Measurements from ENCODE around the gene KANK2.

Gene KANK2

DNA sequence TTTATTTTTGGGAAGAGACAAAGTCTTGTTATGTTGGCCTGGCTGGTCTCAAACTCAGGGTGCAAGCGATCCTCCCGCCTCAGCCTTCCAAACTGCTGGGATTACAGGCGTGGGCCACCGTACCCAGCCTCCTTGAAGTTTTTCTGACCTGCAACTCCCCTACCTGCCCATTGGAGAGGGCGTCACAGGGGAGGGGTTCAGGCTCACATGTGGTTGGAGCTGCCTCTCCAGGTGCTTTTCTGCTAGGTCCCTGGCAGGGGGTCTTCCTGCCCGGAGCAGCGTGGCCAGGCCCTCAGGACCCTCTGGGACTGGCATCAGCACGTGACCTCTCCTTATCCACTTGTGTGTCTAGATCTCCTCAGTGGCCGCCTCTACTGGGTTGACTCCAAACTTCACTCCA lies 80.8 kb downstream of the KANK2 start:
- no peak overlapping the region for H3K4me3 ChIP-seq (replicated peaks in 1 of 2; ENCODE audit: low read depth in 2 of 2, low read length in 2 of 2)
- TF ChIP-seq, protein P1, sequence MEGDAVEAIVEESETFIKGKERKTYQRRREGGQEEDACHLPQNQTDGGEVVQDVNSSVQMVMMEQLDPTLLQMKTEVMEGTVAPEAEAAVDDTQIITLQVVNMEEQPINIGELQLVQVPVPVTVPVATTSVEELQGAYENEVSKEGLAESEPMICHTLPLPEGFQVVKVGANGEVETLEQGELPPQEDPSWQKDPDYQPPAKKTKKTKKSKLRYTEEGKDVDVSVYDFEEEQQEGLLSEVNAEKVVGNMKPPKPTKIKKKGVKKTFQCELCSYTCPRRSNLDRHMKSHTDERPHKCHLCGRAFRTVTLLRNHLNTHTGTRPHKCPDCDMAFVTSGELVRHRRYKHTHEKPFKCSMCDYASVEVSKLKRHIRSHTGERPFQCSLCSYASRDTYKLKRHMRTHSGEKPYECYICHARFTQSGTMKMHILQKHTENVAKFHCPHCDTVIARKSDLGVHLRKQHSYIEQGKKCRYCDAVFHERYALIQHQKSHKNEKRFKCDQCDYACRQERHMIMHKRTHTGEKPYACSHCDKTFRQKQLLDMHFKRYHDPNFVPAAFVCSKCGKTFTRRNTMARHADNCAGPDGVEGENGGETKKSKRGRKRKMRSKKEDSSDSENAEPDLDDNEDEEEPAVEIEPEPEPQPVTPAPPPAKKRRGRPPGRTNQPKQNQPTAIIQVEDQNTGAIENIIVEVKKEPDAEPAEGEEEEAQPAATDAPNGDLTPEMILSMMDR (IDR thresholded peaks at IDR 0.05; ENCODE audit: low read depth, low read length): no peak
- DNase-seq (ENCODE audit: low read depth in 2 of 2): no peak

DNA sequence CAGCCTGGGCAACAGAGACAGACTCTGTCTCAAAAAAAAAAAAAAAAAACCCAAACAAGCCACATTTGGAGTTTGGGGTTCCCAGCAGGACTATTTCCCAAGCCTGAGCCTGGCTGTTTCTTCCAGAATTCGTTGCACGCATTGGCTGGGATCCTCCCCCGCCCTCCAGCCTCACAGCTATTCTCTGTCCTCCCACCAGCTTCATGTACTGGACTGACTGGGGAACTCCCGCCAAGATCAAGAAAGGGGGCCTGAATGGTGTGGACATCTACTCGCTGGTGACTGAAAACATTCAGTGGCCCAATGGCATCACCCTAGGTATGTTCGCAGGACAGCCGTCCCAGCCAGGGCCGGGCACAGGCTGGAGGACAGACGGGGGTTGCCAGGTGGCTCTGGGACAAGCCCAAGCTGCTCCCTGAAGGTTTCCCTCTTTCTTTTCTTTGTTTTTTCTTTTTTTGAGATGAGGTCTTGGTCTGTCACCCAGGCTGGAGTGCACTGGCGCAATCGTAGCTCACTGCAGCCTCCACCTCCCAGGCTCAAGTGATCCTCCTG lies 81.4 kb downstream of the KANK2 start:
- no peak overlapping the region for H3K4me3 ChIP-seq (replicated peaks in 1 of 2; ENCODE audit: low read depth in 2 of 2, low read length in 2 of 2)
- no peak for DNase-seq (ENCODE audit: low read depth in 2 of 2)
- TF ChIP-seq, protein P1 (IDR thresholded peaks at IDR 0.05; ENCODE audit: low read depth, low read length): no peak

DNA sequence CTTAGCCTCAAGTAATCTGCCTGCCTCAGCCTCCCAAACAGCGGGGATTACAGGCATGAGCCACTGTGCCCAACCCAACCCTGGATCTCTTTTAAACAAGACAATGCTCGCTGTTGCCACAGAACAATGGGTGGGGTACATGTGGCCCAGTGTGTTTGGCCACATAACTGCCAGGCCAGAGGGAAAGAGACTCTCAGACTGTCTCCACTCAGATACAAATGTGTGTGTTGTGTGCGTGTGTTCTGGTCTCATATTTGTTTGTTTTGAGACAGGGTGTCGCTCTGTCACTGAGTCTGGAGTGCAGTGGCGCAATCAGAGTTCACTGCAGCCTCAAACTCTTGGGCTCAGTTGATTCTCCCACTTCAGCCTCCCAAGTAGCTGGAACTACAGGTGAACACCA lies 82.3 kb downstream of the KANK2 start:
- DNase-seq (ENCODE audit: low read depth in 2 of 2): no peak
- TF ChIP-seq, protein P1 (IDR thresholded peaks at IDR 0.05; ENCODE audit: low read depth, low read length): no peak
- H3K4me3 ChIP-seq (replicated peaks in 1 of 2; ENCODE audit: low read depth in 2 of 2, low read length in 2 of 2): no peak overlapping the region

Measured in cardiac fibroblast (primary cell).